Measurements from ENCODE around the gene MB. TPM values are rescaled to one million over a fixed set of nuclear protein-coding genes. Genes with fewer than 3 reads are reported as not detected.

The MB gene
- total and polyA plus RNA-seq, 9 of the 15 experiments (the other 6 are each of a cell fraction or from before 2014, with no cell fraction given), result not detected

GRCh38 chr22:35638001-35638400 lies 20.9 kb upstream of the MB start:
- Histone ChIP-seq H3K9ac (ENCODE audit: insufficient read depth in 1 of 2, low read depth in 2 of 2, low read length in 2 of 2) (no peak overlapping the region), H3K79me2 (ENCODE audit: control insufficient read depth, insufficient read depth, low read length) (no peaks in the 10 kb centered on the region), H3K27me3 (ENCODE audit: control insufficient read depth in 2 of 2, insufficient read depth in 2 of 2, low read length in 2 of 2) (peaks cover 0 to 22% of the 10 kb centered on the region in 2 experiments; a peak in 2 of 5 replicates), H2AFZ (ENCODE audit: low read depth, low read length) (no peak overlapping the region), H3K9me3 (replicated peaks; ENCODE audit: control insufficient read depth, insufficient read depth, low read depth, low read length) (no peaks in the 10 kb centered on the region), H3K4me3 (no peak overlapping the region), H3K9me1 (ENCODE audit: control insufficient read depth, insufficient read depth, low read length) (no peaks in the 10 kb centered on the region), H3K4me1 (replicated peaks in 1 of 2; ENCODE audit: control insufficient read depth in 2 of 2, insufficient read depth in 2 of 2, low read length in 2 of 2) (peaks cover 0 to 5% of the 10 kb centered on the region in 2 experiments; a peak in 3 of 5 replicates), H3K36me3 (ENCODE audit: control insufficient read depth, insufficient read depth, low read length) (no peaks in the 10 kb centered on the region), H4K20me1 (replicated peaks; ENCODE audit: control insufficient read depth, insufficient read depth, low read length) (no peaks in the 10 kb centered on the region), H3K27ac (ENCODE audit: extremely low read depth, low read depth, low read length) (no peak overlapping the region), H3K4me2 (ENCODE audit: insufficient read depth, low read length) (no peak overlapping the region)
- DNase-seq (ENCODE audit: extremely low read depth in 1 of 4, low spot score in 3 of 4) (no peak), ATAC-seq (no peak), FAIRE-seq (no peak)
- WGBS (ENCODE audit: insufficient coverage, low coverage, missing lambda C conversion rate), result 7% methylated on average over 5 of the region's 5 CpGs
- ChIA-PET POLR2A (no interaction called here), CTCF (ENCODE audit: low intra/inter-chr PET ratio) (no interaction called here)
- BruUV-seq (replicated peaks), result no TSS peak
- intact Hi-C loops (cut with micrococcal nuclease), result loop anchor here (10.0 kb wide), 1 partner anchor 197 kb away; no protein-coding TSS in a partner anchor
- in situ Hi-C loops (cut with MboI), result no loop called here
- TF ChIP-seq, protein P1, sequence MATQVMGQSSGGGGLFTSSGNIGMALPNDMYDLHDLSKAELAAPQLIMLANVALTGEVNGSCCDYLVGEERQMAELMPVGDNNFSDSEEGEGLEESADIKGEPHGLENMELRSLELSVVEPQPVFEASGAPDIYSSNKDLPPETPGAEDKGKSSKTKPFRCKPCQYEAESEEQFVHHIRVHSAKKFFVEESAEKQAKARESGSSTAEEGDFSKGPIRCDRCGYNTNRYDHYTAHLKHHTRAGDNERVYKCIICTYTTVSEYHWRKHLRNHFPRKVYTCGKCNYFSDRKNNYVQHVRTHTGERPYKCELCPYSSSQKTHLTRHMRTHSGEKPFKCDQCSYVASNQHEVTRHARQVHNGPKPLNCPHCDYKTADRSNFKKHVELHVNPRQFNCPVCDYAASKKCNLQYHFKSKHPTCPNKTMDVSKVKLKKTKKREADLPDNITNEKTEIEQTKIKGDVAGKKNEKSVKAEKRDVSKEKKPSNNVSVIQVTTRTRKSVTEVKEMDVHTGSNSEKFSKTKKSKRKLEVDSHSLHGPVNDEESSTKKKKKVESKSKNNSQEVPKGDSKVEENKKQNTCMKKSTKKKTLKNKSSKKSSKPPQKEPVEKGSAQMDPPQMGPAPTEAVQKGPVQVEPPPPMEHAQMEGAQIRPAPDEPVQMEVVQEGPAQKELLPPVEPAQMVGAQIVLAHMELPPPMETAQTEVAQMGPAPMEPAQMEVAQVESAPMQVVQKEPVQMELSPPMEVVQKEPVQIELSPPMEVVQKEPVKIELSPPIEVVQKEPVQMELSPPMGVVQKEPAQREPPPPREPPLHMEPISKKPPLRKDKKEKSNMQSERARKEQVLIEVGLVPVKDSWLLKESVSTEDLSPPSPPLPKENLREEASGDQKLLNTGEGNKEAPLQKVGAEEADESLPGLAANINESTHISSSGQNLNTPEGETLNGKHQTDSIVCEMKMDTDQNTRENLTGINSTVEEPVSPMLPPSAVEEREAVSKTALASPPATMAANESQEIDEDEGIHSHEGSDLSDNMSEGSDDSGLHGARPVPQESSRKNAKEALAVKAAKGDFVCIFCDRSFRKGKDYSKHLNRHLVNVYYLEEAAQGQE (IDR thresholded peaks at IDR 0.05; ENCODE audit: borderline replicate concordance), result no peak
- TF ChIP-seq, protein P1 (CRISPR knock-in tag; IDR thresholded peaks at IDR 0.05; ENCODE audit: low read depth), result no peak
- TF ChIP-seq ZNF224 (CRISPR knock-in tag; IDR thresholded peaks at IDR 0.05) (no peak), HDAC2 (IDR thresholded peaks at IDR 0.05) (no peak), THRA (IDR thresholded peaks at IDR 0.05) (no peak), STAT6 (CRISPR knock-in tag; IDR thresholded peaks at IDR 0.05) (no peak), SIN3A (IDR thresholded peaks at IDR 0.05; ENCODE audit: borderline replicate concordance in 2 of 2, control insufficient read depth in 1 of 2, low read depth in 2 of 2, low read length in 2 of 2) (no peak), NCOA4 (IDR thresholded peaks at IDR 0.05; ENCODE audit: partially characterized antibody) (no peak), E2F3 (CRISPR knock-in tag; IDR thresholded peaks at IDR 0.05) (no peak), POLR2AphosphoS5 (IDR thresholded peaks at IDR 0.05; ENCODE audit: control insufficient read depth, insufficient read depth, low read depth, low read length) (no peak), MXI1 (IDR thresholded peaks at IDR 0.05; ENCODE audit: low read depth, low read length) (no peak)
